Measurements from ENCODE around the gene MAN2A2. TPM values are rescaled to one million over a fixed set of nuclear protein-coding genes. Genes with fewer than 3 reads are reported as not detected.
"Not testable (repeated sequence)": the region's sequence is repeated elsewhere in the genome, so short reads cannot be mapped to it uniquely, and the experiment has no call there.

MAN2A2 gene
- total RNA-seq, 1 donor from 2014 or later, result 18.5 TPM

GRCh38 chr15:90918034-90918788 is 15.1 kb downstream of the MAN2A2 start:
- Mint-ChIP-seq H3K9me3 (ENCODE audit: unreplicated experiment) (no peaks in the 10 kb centered on the region), H3K27me3 (ENCODE audit: low read depth, unreplicated experiment) (peaks cover 2% of the 10 kb centered on the region), H3K4me1 (ENCODE audit: low read depth, unreplicated experiment) (peaks cover 17% of the 10 kb centered on the region), H3K36me3 (ENCODE audit: low read depth, unreplicated experiment) (peaks cover 24% of the 10 kb centered on the region), H3K4me3 (ENCODE audit: unreplicated experiment) (no peak overlapping the region), H3K27ac (ENCODE audit: unreplicated experiment) (no peak overlapping the region)
- Histone ChIP-seq H4K20me1 (ENCODE audit: insufficient read depth, low read length) (no peaks in the 10 kb centered on the region), H3K79me2 (ENCODE audit: insufficient read depth, low read length) (no peaks in the 10 kb centered on the region), H3K36me3 (ENCODE audit: insufficient read depth, low read length) (peaks cover 3% of the 10 kb centered on the region), H3K9ac (ENCODE audit: low read length) (no peak overlapping the region), H3K4me2 (ENCODE audit: low read length) (no peak overlapping the region), H2AFZ (ENCODE audit: low read depth, low read length) (no peak overlapping the region), H3K27me3 (ENCODE audit: insufficient read depth, low read length) (no peaks in the 10 kb centered on the region), H3K27ac (ENCODE audit: low read depth, low read length) (no peak overlapping the region), H3K4me3 (ENCODE audit: insufficient read depth, low read depth, low read length) (no peak overlapping the region), H3K4me1 (ENCODE audit: insufficient read depth, low read length) (peaks cover 7% of the 10 kb centered on the region), H3K9me3 (ENCODE audit: insufficient read depth, low read depth, low read length) (no peaks in the 10 kb centered on the region)
- FAIRE-seq (no peak), DNase-seq (ENCODE audit: low read depth) (no peak)
- TF ChIP-seq CTCF (IDR thresholded peaks at IDR 0.05; ENCODE audit: insufficient read depth, low read depth, low read length), result no peak
- no peak for TF ChIP-seq EZH2 (IDR thresholded peaks at IDR 0.05; ENCODE audit: insufficient read depth, low read length)

- Histone ChIP-seq H3K9ac (ENCODE audit: low read length) (no peak overlapping the region), H3K36me3 (ENCODE audit: insufficient read depth, low read length) (peaks cover 3% of the 10 kb centered on the region), H3K4me3 (ENCODE audit: insufficient read depth, low read depth, low read length) (no peak overlapping the region), H3K27me3 (ENCODE audit: insufficient read depth, low read length) (no peaks in the 10 kb centered on the region), H2AFZ (ENCODE audit: low read depth, low read length) (no peak overlapping the region), H3K79me2 (ENCODE audit: insufficient read depth, low read length) (no peaks in the 10 kb centered on the region), H4K20me1 (ENCODE audit: insufficient read depth, low read length) (no peaks in the 10 kb centered on the region), H3K27ac (ENCODE audit: low read depth, low read length) (no peak overlapping the region), H3K4me1 (ENCODE audit: insufficient read depth, low read length) (peaks cover 7% of the 10 kb centered on the region), H3K9me3 (ENCODE audit: insufficient read depth, low read depth, low read length) (no peaks in the 10 kb centered on the region), H3K4me2 (ENCODE audit: low read length) (no peak overlapping the region)
- TF ChIP-seq EZH2 (IDR thresholded peaks at IDR 0.05; ENCODE audit: insufficient read depth, low read length), result no peak
- H3K4me1 Mint-ChIP-seq (ENCODE audit: low read depth, unreplicated experiment), result peaks cover 17% of the 10 kb centered on the region
- no peak for DNase-seq (ENCODE audit: low read depth)
- no peak for FAIRE-seq
- H3K27me3 Mint-ChIP-seq (ENCODE audit: low read depth, unreplicated experiment), result peaks cover 2% of the 10 kb centered on the region
- peaks cover 23% of the 10 kb centered on the region for H3K36me3 Mint-ChIP-seq (ENCODE audit: low read depth, unreplicated experiment)
- no peak overlapping the region for H3K27ac Mint-ChIP-seq (ENCODE audit: unreplicated experiment)
- no peak overlapping the region for H3K4me3 Mint-ChIP-seq (ENCODE audit: unreplicated experiment)
- no peaks in the 10 kb centered on the region for H3K9me3 Mint-ChIP-seq (ENCODE audit: unreplicated experiment)
These were observed 15.7 kb downstream of the MAN2A2 start for GRCh38 chr15:90918835-90919234.

- H3K27me3 ChIP-seq (ENCODE audit: insufficient read depth, low read length), result no peaks in the 10 kb centered on the region
- no peak for FAIRE-seq
- H3K27ac Mint-ChIP-seq (ENCODE audit: unreplicated experiment), result no peak overlapping the region
- H3K27ac ChIP-seq (ENCODE audit: low read depth, low read length), result no peak overlapping the region
- no peaks in the 10 kb centered on the region for H3K9me3 Mint-ChIP-seq (ENCODE audit: unreplicated experiment)
- no peak overlapping the region for H3K4me3 ChIP-seq (ENCODE audit: insufficient read depth, low read depth, low read length)
- no peak overlapping the region for H3K4me3 Mint-ChIP-seq (ENCODE audit: unreplicated experiment)
- H4K20me1 ChIP-seq (ENCODE audit: insufficient read depth, low read length), result no peaks in the 10 kb centered on the region
- H3K9ac ChIP-seq (ENCODE audit: low read length), result no peak overlapping the region
- H3K4me1 Mint-ChIP-seq (ENCODE audit: low read depth, unreplicated experiment), result peaks cover 2% of the 10 kb centered on the region
- H3K36me3 ChIP-seq (ENCODE audit: insufficient read depth, low read length), result peaks cover 3% of the 10 kb centered on the region
- no peak for TF ChIP-seq CTCF (IDR thresholded peaks at IDR 0.05; ENCODE audit: insufficient read depth, low read depth, low read length)
- no peak for TF ChIP-seq EZH2 (IDR thresholded peaks at IDR 0.05; ENCODE audit: insufficient read depth, low read length)
- H3K79me2 ChIP-seq (ENCODE audit: insufficient read depth, low read length), result no peaks in the 10 kb centered on the region
- no peaks in the 10 kb centered on the region for H3K9me3 ChIP-seq (ENCODE audit: insufficient read depth, low read depth, low read length)
- no peaks in the 10 kb centered on the region for H3K4me1 ChIP-seq (ENCODE audit: insufficient read depth, low read length)
- peaks cover 2% of the 10 kb centered on the region for H3K27me3 Mint-ChIP-seq (ENCODE audit: low read depth, unreplicated experiment)
- H2AFZ ChIP-seq (ENCODE audit: low read depth, low read length), result no peak overlapping the region
- DNase-seq (ENCODE audit: low read depth), result no peak
- H3K36me3 Mint-ChIP-seq (ENCODE audit: low read depth, unreplicated experiment), result peaks cover 21% of the 10 kb centered on the region
- H3K4me2 ChIP-seq (ENCODE audit: low read length), result no peak overlapping the region
These were observed 18.8 kb downstream of the MAN2A2 start for GRCh38 chr15:90921887-90922286.

- H3K9me3 ChIP-seq (ENCODE audit: insufficient read depth, low read depth, low read length); H3K27ac Mint-ChIP-seq (ENCODE audit: unreplicated experiment): not testable (repeated sequence)
These were observed 19.7 kb downstream of the MAN2A2 start for GRCh38 chr15:90922712-90923322.

More at GRCh38 chr15:90922712-90923322, 19.7 kb downstream of the MAN2A2 start:
- H3K4me2 ChIP-seq (ENCODE audit: low read length); H3K36me3 ChIP-seq (ENCODE audit: insufficient read depth, low read length); FAIRE-seq; H2AFZ ChIP-seq (ENCODE audit: low read depth, low read length); H3K27me3 ChIP-seq (ENCODE audit: insufficient read depth, low read length); H3K9ac ChIP-seq (ENCODE audit: low read length); H3K9me3 Mint-ChIP-seq (ENCODE audit: unreplicated experiment); H3K4me3 Mint-ChIP-seq (ENCODE audit: unreplicated experiment); H3K27me3 Mint-ChIP-seq (ENCODE audit: low read depth, unreplicated experiment); H3K27ac ChIP-seq (ENCODE audit: low read depth, low read length); H3K4me3 ChIP-seq (ENCODE audit: insufficient read depth, low read depth, low read length); H3K79me2 ChIP-seq (ENCODE audit: insufficient read depth, low read length); H3K4me1 Mint-ChIP-seq (ENCODE audit: low read depth, unreplicated experiment); DNase-seq (ENCODE audit: low read depth); H3K4me1 ChIP-seq (ENCODE audit: insufficient read depth, low read length); H4K20me1 ChIP-seq (ENCODE audit: insufficient read depth, low read length): not testable (repeated sequence)
- peaks cover 18% of the 10 kb centered on the region for H3K36me3 Mint-ChIP-seq (ENCODE audit: low read depth, unreplicated experiment)
